HG03439 (cell line): Measurements from ENCODE around the gene DIS3L2.
"Not testable (repeated sequence)": the region's sequence is repeated elsewhere in the genome, so short reads cannot be mapped to it uniquely, and the experiment has no call there.

Experiments used
- ATAC-seq: cut with Tn5 transposase; IDR thresholded peaks from one replicate; pipeline ENCODE4 v1.9.1; 2021; ENCODE audit warnings: mild to moderate bottlenecking, moderate library complexity; ENCODE audit not compliant: unreplicated experiment

The DIS3L2 gene

DNA sequence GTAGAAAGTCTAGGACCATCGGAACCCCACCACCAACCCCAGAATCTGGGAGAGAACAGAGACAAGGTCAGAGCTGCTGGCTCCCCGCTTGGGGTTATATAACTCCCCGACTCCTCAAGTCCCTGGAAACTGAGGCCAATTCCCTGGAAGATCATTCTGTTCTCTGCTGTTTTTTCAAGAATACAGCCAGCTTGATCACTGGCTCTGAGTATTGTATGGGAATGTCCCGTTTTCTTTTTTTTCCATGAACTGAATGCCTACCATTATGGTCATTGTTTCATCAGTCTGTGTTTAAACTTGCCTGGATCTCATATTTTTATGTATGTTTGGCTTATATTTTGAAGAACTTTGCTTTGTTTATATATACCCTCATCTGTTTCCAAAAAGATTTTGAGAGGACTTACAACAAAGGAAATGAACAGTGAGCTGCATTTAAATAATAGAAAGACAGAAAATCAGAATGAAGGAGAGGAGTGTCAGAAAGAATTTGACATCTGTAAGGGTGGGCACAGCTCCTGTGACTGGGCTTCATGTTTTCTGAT, 327.0 kb downstream of the DIS3L2 start:
- no peak for ATAC-seq

DNA sequence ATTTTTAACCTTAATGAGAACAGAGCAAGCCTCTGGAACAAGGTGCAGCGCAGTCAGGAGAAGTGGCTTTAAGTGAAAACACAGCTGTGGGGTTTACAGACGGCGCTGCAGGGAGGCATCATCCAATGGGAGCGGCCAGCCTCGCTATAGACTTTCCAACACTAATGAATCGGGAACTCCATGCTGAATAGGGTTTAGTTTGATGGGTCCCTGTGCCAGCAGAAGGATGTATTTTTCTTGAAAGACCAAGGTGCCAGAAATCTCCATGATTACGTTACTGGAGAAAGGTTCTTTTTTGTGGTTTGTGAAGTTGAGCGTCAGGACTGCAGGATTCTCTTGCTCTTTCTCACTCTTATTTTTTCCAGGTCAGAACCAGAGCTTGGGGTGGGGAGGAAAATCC, 329.2 kb downstream of the DIS3L2 start:
- ATAC-seq: no peak

DNA sequence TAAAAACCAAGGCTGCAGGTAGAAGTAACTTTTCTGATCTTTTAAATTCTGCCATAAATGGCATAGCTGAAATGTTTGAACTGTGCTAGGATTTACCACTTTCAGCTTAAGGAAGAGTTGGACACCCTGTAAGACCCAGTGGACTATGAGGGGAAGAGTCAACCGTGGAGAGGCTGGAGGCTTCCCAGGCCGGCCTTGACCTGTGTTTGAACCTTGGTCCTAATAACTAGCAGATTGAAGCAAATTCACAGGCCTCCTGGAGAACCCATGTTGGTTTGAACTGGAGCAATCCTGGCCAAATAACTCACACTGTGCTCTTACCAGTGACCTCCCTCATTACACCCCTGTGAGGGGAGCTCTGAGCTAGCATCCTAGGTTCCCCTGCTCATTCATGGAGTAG, 329.8 kb downstream of the DIS3L2 start:
- ATAC-seq: no peak

DNA sequence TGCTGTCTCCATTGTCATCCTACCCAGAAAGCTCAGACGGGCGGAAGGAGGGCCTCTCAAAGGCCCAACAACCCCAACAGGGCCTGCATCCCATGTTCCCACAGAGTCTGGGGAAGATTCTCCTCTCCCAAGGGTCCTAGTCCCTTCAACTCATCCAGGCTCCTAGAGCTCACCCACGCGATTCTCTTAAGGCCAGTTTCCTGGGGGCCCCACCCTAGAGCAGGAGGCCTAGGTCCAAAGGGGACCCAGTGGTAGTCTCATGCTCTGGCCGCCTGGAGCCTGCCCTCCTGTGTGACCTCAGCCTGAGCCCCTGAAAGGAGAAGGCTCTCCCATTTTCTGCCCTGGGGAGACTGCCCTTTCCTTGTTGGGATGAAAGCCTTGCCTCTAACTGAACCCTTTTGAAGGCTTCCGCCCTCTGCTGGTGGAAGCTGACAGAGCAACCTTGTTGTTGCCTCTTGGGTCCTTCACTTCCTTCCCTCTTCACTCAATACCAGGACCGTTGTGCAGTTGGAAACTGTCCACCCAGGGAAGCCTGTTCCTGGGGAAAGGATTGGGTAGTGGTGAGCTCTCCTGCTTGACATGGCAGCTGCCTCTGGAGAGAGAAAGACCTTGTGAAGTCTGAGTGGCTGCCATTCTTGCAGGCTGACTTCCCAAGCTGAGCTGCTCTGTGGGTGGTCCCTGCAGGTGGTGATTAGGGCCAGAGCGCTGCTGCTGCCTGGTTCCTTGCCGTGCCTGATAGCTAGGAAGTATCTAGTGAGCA, 331.1 kb downstream of the DIS3L2 start:
- ATAC-seq: no peak

DNA sequence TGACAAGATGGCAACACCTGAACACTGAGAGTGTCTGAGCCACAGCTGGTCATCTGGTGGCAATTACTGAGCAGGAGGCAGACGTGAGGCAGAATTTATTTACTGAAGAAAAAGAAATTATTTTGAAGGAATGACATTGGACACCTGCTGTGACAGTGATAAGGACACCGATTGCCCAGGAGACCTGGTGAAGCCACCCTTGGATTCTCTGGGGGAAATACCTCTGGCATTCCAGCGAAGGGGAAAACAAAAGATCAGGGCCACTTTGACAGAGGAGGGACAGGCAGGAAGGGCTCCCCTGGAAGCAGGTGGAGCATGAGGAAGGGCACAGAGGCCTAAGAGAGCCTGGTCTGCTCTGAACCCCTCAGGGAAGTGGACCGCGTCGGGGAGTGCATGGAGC, 331.7 kb downstream of the DIS3L2 start:
- no peak for ATAC-seq

DNA sequence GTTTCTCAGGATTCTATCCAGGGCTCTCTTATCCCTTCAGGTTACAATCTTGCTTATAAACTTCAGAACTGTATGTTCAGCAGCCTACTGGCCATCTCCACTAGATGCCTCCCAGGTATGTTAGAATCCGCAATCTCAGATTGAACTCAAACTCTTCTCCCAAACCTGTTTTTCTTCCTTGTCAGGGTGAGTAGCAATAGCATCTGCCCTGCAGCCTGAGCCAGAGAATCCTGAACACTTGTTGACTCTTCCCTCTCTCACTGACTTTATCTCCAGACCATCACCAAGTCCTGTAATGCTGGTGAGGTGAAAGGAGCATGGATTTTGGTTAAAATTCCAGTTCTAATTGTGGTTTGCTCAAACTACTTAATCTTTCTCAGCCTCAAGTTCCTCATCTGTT, 334.5 kb downstream of the DIS3L2 start:
- no peak for ATAC-seq

DNA sequence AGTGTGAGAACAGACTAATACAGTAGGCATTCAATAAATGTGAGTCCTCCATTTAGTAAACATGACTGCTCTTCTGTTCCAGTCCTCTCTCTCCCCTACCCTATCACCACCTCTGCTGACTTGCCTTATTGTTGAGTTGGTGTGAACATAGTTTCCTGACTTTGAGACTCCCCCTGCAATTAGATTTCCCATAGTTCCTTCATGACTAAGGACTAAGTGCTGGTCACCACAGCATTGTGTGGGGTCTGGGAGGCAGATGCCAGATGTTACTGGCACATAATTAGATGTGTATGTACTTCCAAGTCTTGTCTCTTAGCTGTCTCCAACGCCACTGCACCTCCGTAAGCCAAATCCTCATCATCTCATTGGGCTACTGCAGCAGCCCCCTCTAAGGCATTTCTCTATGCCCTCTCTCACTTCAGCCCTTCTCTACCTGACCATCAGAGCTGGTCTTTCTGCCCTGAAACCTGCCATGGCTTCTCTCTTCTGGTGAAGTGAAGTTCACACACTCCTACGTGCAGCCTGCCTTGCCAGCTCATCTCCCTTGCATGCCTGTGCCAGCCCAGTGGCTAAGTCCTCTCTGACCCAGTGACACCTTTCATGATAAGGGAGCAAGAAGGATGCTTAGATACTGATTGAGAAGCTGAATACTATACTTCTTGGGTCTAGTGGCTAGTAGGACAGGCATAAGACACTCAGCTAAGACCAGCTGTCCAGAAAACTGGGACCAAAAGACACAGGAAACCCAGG, 335.4 kb downstream of the DIS3L2 start:
- ATAC-seq: no peak

DNA sequence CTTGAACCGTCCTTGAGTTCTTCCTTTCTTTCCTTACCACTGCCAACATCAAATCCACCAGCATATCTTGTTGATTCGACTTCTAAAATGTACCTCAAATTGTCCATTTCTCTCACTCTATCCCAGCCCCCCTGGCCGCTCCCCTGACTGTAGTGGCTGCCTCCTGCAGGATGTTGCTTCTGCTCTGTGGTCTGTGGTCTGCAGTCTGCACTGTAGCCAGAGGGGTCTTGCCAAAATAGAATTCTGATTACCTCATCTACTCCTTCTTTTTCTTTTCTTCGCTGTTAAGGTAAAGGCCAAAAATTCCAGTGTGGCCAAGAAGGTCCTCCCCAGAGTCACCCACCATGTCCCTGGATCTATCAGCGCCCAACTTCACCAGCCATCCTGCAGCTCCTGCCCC, 337.6 kb downstream of the DIS3L2 start:
- ATAC-seq: no peak

DNA sequence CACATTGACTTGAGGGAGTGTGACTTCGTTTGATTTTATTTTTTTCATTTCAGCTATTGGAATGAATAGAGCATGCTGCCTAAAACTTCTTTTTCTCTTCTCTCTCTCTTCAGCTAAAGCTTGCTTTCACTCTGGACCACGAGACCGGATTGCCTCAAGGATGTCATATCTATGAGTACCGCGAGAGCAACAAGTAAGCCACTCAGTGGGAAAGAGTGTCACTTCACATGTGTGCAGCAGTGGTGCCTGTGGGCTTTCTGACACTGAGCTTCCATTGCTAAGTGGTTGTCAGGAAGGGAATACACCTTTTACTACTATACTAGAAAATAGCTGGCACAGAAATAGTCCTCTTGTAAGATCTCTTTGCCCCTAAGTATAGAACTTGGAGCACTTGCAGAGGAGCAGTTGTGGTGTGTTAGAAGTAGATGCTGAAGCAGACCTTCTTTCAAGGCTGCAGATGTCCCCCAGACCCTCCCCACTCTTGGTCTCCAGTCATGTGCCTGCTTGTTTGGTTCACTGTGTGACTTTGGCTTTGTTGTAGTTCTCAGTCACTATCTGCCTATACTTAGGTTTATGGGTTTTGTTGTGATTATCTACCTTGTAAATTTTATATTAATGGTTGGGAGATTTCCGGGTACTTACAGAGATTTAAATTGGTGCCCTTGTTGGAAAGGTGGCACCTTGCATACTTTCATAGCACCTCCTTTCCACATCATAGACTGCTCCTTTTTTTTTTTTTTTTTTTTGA, 338.6 kb downstream of the DIS3L2 start:
- ATAC-seq: no peak

DNA sequence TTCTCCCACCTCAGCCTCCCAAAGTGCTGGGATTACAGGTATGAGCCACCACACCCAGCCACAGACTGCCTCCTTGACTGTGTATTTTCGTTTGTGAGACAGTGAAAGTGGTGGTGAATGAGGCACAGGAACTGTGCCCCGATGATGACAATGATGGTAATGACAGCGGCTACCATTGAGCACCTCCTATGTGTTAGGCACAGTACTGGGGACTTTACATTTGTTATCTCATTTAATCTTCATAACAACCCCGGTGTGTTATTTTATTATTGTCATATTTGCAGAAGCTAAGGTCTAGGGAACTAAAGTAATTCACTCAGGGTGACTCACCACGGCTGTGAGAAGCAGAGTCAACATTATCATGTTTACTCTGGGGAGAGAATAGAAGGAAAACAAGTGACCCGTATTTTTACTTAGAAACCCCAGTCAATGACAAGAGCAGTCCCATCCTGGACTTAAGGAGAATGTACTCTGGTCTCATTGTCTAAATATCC, 339.4 kb downstream of the DIS3L2 start:
- ATAC-seq: no peak

DNA sequence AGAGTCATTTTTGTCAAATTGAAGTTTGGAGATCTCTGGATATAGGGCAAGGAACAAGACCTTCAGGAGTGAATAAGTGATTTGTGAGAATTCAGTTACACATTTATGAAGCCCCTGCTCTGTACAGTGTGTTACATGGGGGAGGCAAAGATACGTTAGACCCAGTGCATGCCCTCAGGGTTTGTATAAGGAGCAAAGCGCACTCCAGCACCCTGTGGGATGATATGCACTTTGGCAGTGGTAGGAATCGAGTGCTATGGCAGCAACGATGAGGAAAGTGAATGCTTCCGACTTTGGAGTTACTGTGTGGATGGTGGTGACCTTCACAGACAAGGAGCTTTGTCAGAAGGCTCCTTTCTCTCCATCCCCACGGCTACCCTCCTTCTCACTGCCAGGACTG, 342.7 kb downstream of the DIS3L2 start:
- ATAC-seq: no peak

DNA sequence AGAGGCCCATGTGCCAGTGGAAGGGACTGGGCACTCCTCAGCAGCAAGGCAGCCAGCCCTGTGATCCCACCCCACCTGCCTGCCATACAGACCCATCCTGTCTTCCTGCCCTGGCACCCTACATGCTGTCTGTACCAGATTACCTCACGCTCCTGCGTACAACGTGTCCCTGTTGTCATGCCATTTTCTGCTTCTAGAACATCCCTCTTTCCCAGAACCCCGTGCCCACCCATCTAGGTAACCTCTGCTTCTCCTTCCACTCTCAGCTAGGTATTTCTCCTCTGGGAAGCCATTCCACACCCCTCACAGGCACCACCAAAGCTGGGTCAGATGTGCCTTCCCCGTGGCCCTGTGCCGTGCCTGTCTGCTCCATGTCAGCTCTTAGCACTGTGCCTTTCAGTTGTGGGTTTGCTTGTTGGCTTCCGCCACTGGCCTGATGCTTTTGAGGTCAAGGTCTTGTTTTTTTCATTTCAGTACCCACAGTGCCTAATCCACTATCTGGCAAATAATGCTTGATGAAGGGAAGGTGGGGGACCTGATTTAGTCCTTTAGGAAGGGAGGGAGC, 345.3 kb downstream of the DIS3L2 start:
- ATAC-seq: no peak

DNA sequence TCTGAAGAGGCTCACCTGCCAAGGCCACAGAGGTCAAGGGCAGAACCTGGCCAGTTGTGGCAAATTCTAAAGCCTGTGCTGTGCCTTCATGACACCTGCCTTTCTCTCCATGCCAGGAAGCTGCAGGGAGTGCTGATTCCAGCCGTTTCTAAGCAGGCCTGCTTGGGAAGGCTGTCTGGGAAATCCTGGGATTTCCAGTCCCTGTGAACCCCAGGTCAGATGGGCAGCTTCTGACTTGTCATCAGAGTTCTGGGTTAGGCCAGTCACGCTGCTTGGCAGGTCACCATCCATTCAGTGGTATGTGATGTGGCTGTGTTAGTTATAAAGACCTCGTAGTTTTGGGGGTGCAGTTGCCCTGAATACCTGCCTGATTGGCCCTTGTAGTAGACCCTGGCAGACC, 346.3 kb downstream of the DIS3L2 start:
- no peak for ATAC-seq

DNA sequence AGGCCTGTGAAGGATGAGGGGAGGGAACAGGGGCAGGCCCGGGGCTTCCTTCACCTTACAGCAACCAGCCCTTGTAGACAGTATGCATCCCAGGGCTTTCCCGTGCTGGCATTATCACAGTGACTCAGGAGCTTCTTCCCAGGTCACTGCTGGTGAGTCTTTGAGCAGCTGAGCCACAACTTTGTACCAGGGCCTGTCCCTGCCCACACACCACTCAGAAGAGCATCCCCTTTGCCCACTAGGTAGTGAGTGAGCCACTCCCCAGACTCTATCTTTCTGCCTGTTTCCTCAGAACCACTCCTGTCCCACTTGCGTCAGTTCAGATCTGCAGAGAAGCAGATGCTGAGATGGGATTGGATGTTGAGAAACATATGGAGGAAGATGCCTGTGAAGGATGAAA, 347.5 kb downstream of the DIS3L2 start:
- no peak for ATAC-seq

DNA sequence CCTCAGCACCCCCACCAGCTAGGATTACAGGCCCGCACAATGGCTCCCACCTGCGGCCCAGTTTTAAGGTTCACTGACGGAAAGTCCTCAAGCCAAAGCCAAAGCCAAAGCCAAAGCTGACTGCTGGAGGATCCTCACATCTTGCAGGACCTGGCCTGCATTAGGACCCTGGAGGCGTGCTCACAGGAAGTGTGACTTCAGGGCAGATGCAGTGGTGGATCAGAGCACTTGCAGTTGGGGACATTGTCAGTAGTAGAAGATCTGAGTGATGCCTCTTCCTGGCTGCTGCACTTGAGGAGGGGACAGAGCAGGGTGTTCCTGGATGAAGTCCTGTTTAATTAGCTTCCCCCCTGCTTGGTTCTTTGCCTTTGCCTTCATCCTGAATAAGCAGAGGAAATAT, 348.1 kb downstream of the DIS3L2 start:
- no peak for ATAC-seq

DNA sequence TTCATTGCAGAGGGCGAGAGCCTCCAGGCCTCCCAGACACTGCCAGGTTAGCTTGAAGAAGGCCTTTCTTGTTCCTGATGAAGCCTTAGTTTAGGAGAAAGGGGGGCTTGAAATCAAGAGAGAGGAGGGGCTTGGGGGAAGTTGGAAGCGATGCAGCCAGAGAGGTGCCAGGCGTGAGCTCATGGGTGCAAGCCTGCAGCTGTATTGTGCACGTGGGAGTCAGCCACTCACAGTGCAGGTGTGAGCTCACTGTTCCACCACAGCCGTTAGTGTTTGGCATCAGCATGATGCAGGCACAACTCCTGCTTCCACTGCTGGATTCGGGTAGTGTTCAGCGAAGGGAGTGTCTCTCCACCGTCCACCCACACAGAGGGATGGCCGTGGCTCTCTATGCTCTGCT, 348.6 kb downstream of the DIS3L2 start:
- ATAC-seq: no peak

DNA sequence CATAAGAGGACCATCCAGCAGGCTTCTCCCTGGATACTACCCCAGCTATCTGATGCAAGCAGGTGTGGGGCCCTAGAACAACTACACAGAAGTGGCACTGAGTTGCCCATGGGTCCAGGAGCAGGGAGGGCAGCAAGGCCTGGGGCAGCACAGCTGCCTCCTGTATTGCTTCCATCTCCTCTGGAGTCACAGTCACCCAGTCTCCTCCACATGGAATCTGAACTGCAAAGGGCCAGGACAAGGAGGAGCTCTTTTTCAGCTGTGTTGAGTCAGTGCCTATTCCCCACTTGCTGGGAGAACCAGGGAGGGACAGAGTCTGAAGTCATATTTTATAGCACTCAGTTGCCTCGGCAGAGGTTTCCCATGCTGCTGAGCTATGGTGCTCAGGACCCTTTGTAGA, 349.2 kb downstream of the DIS3L2 start:
- no peak for ATAC-seq

DNA sequence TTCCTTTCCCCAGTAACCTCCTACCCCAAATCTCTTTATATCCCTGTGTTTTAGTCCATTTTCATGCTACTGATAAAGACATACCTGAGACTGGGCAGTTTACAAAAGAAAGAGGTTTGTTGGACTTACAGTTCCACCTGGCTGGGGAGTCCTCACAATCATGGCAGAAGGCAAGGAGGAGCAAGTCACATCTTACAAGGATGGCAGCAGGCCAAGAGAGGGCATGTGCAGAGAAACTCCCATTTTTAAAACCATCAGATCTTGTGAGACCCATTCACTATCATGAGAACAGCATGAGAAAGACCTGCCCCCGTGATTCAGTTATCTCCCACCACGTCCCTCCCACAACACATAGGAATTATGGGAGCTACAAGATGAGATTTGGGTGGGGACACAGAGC, 352.1 kb downstream of the DIS3L2 start:
- not testable (repeated sequence) for ATAC-seq

DNA sequence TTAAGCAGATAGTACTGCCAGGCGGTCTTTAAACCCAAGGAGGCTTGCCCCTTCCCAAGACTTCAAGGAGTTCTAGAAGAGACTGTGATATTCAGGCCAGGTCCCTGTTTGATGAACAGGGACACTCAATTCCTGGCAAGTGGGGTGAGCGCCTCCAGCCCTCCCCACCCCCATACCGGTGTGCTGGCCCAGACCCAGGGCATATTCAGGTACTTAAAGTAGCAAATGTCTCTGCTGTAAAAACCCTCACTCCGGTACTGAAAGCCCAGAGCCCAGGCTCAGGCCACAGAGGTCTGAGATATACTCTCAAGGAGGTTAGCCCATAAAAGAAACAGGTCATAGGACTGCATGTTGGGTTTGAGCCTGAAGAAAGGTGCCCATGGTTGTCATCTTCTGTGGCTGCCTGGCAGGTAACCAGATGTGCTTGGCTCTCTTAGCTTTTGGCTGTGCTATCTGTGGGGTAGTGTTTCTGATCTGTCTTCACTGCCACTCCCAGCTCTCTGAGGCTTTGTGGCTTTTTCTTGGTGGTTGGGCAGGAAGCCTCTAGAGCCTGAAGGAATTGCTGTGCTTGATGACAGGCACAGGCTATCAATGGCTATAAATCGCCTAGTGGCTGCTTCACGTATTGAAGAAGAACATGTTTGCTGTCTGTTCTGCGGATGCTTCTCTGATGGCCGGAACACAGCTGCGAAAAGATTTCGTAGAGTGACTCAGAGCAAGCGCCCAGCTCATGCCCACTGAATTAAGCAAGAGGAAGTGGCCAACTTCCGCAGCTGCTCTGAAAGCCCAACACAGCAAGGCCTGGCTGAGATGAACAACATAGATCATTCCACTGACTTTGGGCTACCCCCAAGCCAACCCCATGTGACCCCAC, 353.8 kb downstream of the DIS3L2 start:
- ATAC-seq: peak; percentile 65

DNA sequence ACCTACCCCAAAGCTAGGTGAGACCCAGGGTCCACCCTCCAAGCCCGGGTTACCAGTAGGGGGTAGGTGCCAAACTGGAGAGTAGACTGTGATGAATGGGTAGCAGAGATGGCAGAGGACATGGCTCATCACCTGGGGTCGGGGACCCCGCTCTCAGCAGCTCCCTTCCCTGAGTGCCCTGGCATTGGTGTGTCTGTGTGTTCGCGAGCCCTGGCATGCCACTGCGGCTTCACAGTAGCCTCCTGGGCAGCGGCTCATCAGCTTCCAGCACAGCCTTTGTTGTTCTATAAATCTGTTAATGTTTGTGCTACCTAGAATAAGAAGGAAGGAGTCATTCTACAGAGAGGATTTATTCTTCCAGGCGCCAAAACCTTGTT, 354.4 kb downstream of the DIS3L2 start:
- ATAC-seq: no peak
